H9 (cell line): ENCODE data around the gene CAMTA1. TPM values are rescaled to one million over a fixed set of nuclear protein-coding genes. Genes with fewer than 3 reads are reported as not detected.

Experiments used
- DNase-seq: peaks from one replicate; pipeline ENCODE4 v3.0.0-alpha.2; 2017
- H2AFZ ChIP-seq: one replicate; pipeline ENCODE4 v1.6.1; 2013; ENCODE audit warnings: mild to moderate bottlenecking, low read length, control low read depth, moderate library complexity
- H2AK5ac ChIP-seq: 2 replicates; pipeline ENCODE4 v1.6.1; 2013; ENCODE audit warnings: low read length, control low read depth, mixed read lengths; ENCODE audit not compliant: insufficient read length
- H2BK120ac ChIP-seq: one replicate; pipeline ENCODE4 v1.6.1; 2013; ENCODE audit warnings: low read depth, mild to moderate bottlenecking, low read length, control low read depth, inconsistent platforms; ENCODE audit not compliant: poor library complexity, severe bottlenecking
- H2BK12ac ChIP-seq: 2 replicates; pipeline ENCODE4 v1.6.1; 2013; ENCODE audit warnings: low read length, control low read depth, mixed read lengths, low read depth; ENCODE audit not compliant: insufficient read length
- H2BK15ac ChIP-seq: 2 replicates; pipeline ENCODE4 v1.6.1; 2013; ENCODE audit warnings: low read depth, low read length, control low read depth
- H2BK20ac ChIP-seq: one replicate; pipeline ENCODE4 v1.6.1; 2013; ENCODE audit warnings: low read depth, mild to moderate bottlenecking, low read length, control low read depth, inconsistent platforms; ENCODE audit not compliant: poor library complexity, severe bottlenecking
- H2BK5ac ChIP-seq: 2 replicates; pipeline ENCODE4 v1.6.1; 2013; ENCODE audit warnings: low read length, control low read depth, mixed read lengths; ENCODE audit not compliant: insufficient read length
- H3K14ac ChIP-seq: 2 replicates; pipeline ENCODE4 v1.6.1; 2013; ENCODE audit warnings: low read length, control low read depth; ENCODE audit not compliant: insufficient read depth
- H3K18ac ChIP-seq: 2 replicates; pipeline ENCODE4 v1.6.1; 2013; ENCODE audit warnings: low read depth, mild to moderate bottlenecking, mixed read lengths, low read length, control low read depth; ENCODE audit not compliant: insufficient read length
- H3K23ac ChIP-seq: 2 replicates; pipeline ENCODE4 v1.6.1; 2013; ENCODE audit warnings: low read length, control low read depth, mixed read lengths, low read depth; ENCODE audit not compliant: insufficient read length
- H3K23me2 ChIP-seq: 2 replicates; pipeline ENCODE4 v1.6.1; 2013; ENCODE audit warnings: low read depth, mild to moderate bottlenecking, mixed read lengths, low read length, control low read depth; ENCODE audit not compliant: insufficient read length, poor library complexity, severe bottlenecking
- H3K27ac ChIP-seq: 2 replicates; pipeline ENCODE4 v1.5.1; 2013; ENCODE audit warnings: low read length, control low read depth, mixed read lengths, low read depth; ENCODE audit not compliant: insufficient read length
- H3K27me3 ChIP-seq: 2 replicates; pipeline ENCODE4 v1.6.1; 2013; ENCODE audit warnings: low read length, control low read depth, inconsistent platforms; ENCODE audit not compliant: insufficient read depth
- H3K4ac ChIP-seq: 2 replicates; pipeline ENCODE4 v1.6.1; 2013; ENCODE audit warnings: low read depth, mild to moderate bottlenecking, control low read depth, inconsistent platforms, low read length, moderate library complexity
- H3K4me1 ChIP-seq: 2 replicates; pipeline ENCODE4 v1.6.1; 2013; ENCODE audit warnings: low read length, control low read depth, inconsistent platforms; ENCODE audit not compliant: insufficient read depth
- H3K4me2 ChIP-seq: 2 replicates; pipeline ENCODE4 v1.6.1; 2013; ENCODE audit warnings: low read length, control low read depth, mixed read lengths; ENCODE audit not compliant: insufficient read length, insufficient read depth
- H3K56ac ChIP-seq: 2 replicates; pipeline ENCODE4 v1.6.1; 2013; ENCODE audit warnings: low read depth, mild to moderate bottlenecking, mixed read lengths, low read length, control low read depth; ENCODE audit not compliant: insufficient read length
- H3K79me1 ChIP-seq: 2 replicates; pipeline ENCODE4 v1.6.1; 2013; ENCODE audit warnings: low read depth, mild to moderate bottlenecking, moderate library complexity, low read length, control low read depth, inconsistent platforms; ENCODE audit not compliant: insufficient read depth, poor library complexity, severe bottlenecking
- H3K79me2 ChIP-seq: 2 replicates; pipeline ENCODE4 v1.6.1; 2013; ENCODE audit warnings: low read length, control low read depth, inconsistent platforms; ENCODE audit not compliant: insufficient read depth
- H3K9ac ChIP-seq: 2 replicates; pipeline ENCODE4 v1.6.1; 2013; ENCODE audit warnings: low read length, control low read depth, mixed read lengths; ENCODE audit not compliant: insufficient read length; ENCODE audit errors: extremely low read depth
- H3K9me3 ChIP-seq: one replicate; pipeline ENCODE4 v1.6.1; 2013; ENCODE audit warnings: low read depth, low read length, inconsistent platforms; ENCODE audit not compliant: control insufficient read depth
- H3T11ph ChIP-seq: one replicate; pipeline ENCODE4 v1.6.1; 2013; ENCODE audit warnings: mild to moderate bottlenecking, low read length, control low read depth, inconsistent platforms
- H4K20me1 ChIP-seq: one replicate; pipeline ENCODE4 v1.6.1; 2013; ENCODE audit not compliant: control insufficient read depth, insufficient read length, insufficient read depth
- H4K5ac ChIP-seq: 2 replicates; pipeline ENCODE4 v1.6.1; 2013; ENCODE audit warnings: low read depth, mild to moderate bottlenecking, mixed read lengths, low read length, control low read depth; ENCODE audit not compliant: insufficient read length
- H4K8ac ChIP-seq: replicated peaks from 2 replicates; pipeline ENCODE4 v1.6.1; 2013; ENCODE audit warnings: low read length, control low read depth, mixed read lengths, low read depth; ENCODE audit not compliant: insufficient read length
- H4K91ac ChIP-seq: 2 replicates; pipeline ENCODE4 v1.6.1; 2013; ENCODE audit warnings: low read depth, mild to moderate bottlenecking, moderate library complexity, mixed read lengths, low read length, control low read depth; ENCODE audit not compliant: insufficient read length
- H3K27ac Mint-ChIP-seq, 3 experiments: 2 replicates in 2 of 3; 3 replicates in 1 of 3; pipeline ENCODE4 v1.8.0; 2020 to 2021; ENCODE audit warnings: mixed read lengths in 3 of 3, mild to moderate bottlenecking in 1 of 3, moderate library complexity in 1 of 3
- H3K27me3 Mint-ChIP-seq: 2 replicates; pipeline ENCODE4 v1.8.0; 2021; ENCODE audit warnings: low read depth, mild to moderate bottlenecking, moderate library complexity, mixed read lengths
- H3K36me3 Mint-ChIP-seq, 3 experiments: 2 replicates in 2 of 3; 3 replicates in 1 of 3; pipeline ENCODE4 v1.8.0; 2020 to 2021; ENCODE audit warnings: low read depth in 3 of 3, mixed read lengths in 3 of 3; ENCODE audit not compliant: insufficient read depth in 1 of 3
- H3K4me1 Mint-ChIP-seq, 2 experiments: 2 replicates each; pipeline ENCODE4 v1.8.0; 2020; ENCODE audit warnings: mixed read lengths in 2 of 2
- H3K4me3 Mint-ChIP-seq, 2 experiments: 2 replicates in 1 of 2; 3 replicates in 1 of 2; pipeline ENCODE4 v1.8.0; 2020 to 2021; ENCODE audit warnings: mild to moderate bottlenecking in 2 of 2, mixed read lengths in 2 of 2, moderate library complexity in 1 of 2
- H3K9me3 Mint-ChIP-seq, 2 experiments: 2 replicates in 1 of 2; 3 replicates in 1 of 2; pipeline ENCODE4 v1.8.0; 2020; ENCODE audit warnings: mild to moderate bottlenecking in 2 of 2, mixed read lengths in 2 of 2, moderate library complexity in 1 of 2
- CTCF ChIP-seq: fragments of 200-600 bp; sonication (generic); conservative IDR thresholded peaks from 3 replicates; pipeline ENCODE4 v1.8.0; 2021; ENCODE audit warnings: antibody characterized with exemption, mild to moderate bottlenecking
- WGBS: extraction: QIAGEN DNeasy Blood & Tissue Kit; methylation state at CpG from one replicate; pipeline ENCODE4 v1.1.7; 2013; ENCODE audit warnings: missing lambda C conversion rate, low lambda C conversion rate, mixed read lengths; ENCODE audit not compliant: insufficient read length; ENCODE audit errors: extremely low coverage; 5-methylcytosine and 5-hydroxymethylcytosine counted together
- total RNA-seq: library from RNA; stranded (reverse); gene quantifications from 2 replicates; pipeline ENCODE4 v1.2.1, GENCODE V29; 2021

CAMTA1 gene
- total RNA-seq, 1 experiment from 2014 or later, result 115 TPM

- H2BK20ac ChIP-seq, result no peak overlapping the region
- no peak overlapping the region for H2AFZ ChIP-seq
- DNase-seq, result no peak
- no peaks in the 10 kb centered on the region for H4K20me1 ChIP-seq
- H3K4ac ChIP-seq, result no peak overlapping the region
- no CpG with 5 or more reads among the region's 7 CpGs for WGBS
- no peak overlapping the region for H4K8ac ChIP-seq
- 0 out of 2 replicates have a peak, but pooled peaks cover 3% of the 10 kb centered on the region for H3K4me1 ChIP-seq
- H4K5ac ChIP-seq, result no peak overlapping the region
- Mint-ChIP-seq H3K4me1 (peaks cover 18 to 24% of the 10 kb centered on the region in 2 experiments), H3K27me3 (peaks cover 43% of the 10 kb centered on the region), H3K27ac (peak overlapping the region in 1 of 3 experiments; percentile 6; a peak in 1 of 7 replicates), H3K36me3 (peaks cover 2 to 15% (median 4%) of the 10 kb centered on the region in 3 experiments; a peak in 6 of 7 replicates), H3K4me3 (no peak overlapping the region), H3K9me3 (peaks cover 11% of the 10 kb centered on the region in 2 experiments)
- H2AK5ac ChIP-seq, result no peak overlapping the region
- H3K9ac ChIP-seq, result no peak overlapping the region
- no peak overlapping the region for H3K14ac ChIP-seq
- no peaks in the 10 kb centered on the region for H3K79me1 ChIP-seq
- H3K18ac ChIP-seq, result no peak overlapping the region
- no peak overlapping the region for H3T11ph ChIP-seq
- no peak overlapping the region for H2BK120ac ChIP-seq
- peaks cover 5% of the 10 kb centered on the region; the same call in 1 of the 2 replicates for H3K27me3 ChIP-seq
- no peak overlapping the region for H3K27ac ChIP-seq
- TF ChIP-seq CTCF, result no peak
- no peak overlapping the region for H3K4me2 ChIP-seq
- no peak overlapping the region for H3K56ac ChIP-seq
- H2BK15ac ChIP-seq, result no peak overlapping the region
- H3K23ac ChIP-seq, result no peak overlapping the region
- H3K79me2 ChIP-seq, result no peaks in the 10 kb centered on the region
- H2BK5ac ChIP-seq, result no peak overlapping the region
- H3K23me2 ChIP-seq, result peaks cover 2% of the 10 kb centered on the region
- no peak overlapping the region for H2BK12ac ChIP-seq
- peaks cover 5% of the 10 kb centered on the region for H3K9me3 ChIP-seq
- no peak overlapping the region for H4K91ac ChIP-seq
Observed at GRCh38 chr1:7698641-7699040, 913.4 kb downstream of the CAMTA1 start.
